Naive B cell (primary cell): ENCODE measurements around the gene SSBP4. TPM values are rescaled to one million over a fixed set of nuclear protein-coding genes. Genes with fewer than 3 reads are reported as not detected.

Experiments used
- ATAC-seq, 2 donors: fragments of 150-1000 bp; cut with Tn5 transposase; 2 replicates each; pipeline ENCODE4 v1.10.0; 2021; ENCODE audit warnings: low read depth in 2 of 2, mild to moderate bottlenecking in 2 of 2, moderate library complexity in 2 of 2
- DNase-seq: peaks from one replicate; pipeline ENCODE4 v3.0.0; 2022
- H3K27ac Mint-ChIP-seq, 6 donors: one replicate each; pipeline ENCODE4 v1.8.0; 2020 to 2022; ENCODE audit warnings: mild to moderate bottlenecking in 6 of 6, mixed read lengths in 6 of 6, moderate library complexity in 5 of 6, inconsistent platforms in 2 of 6
- H3K27me3 Mint-ChIP-seq, 3 donors: one replicate each; pipeline ENCODE4 v1.8.0; 2021 to 2022; ENCODE audit warnings: mixed read lengths in 3 of 3, mild to moderate bottlenecking in 1 of 3
- H3K36me3 Mint-ChIP-seq, 2 donors: one replicate each; pipeline ENCODE4 v1.8.0; 2020 to 2022; ENCODE audit warnings: mixed read lengths in 2 of 2, inconsistent platforms in 1 of 2, mild to moderate bottlenecking in 1 of 2
- H3K4me1 Mint-ChIP-seq, 3 donors: one replicate each; pipeline ENCODE4 v1.8.0; 2020 to 2022; ENCODE audit warnings: mixed read lengths in 3 of 3, inconsistent platforms in 1 of 3, mild to moderate bottlenecking in 1 of 3, moderate library complexity in 1 of 3
- H3K4me3 Mint-ChIP-seq, 8 donors: one replicate each; pipeline ENCODE4 v1.8.0; 2020 to 2022; ENCODE audit warnings: mild to moderate bottlenecking in 8 of 8, mixed read lengths in 8 of 8, moderate library complexity in 8 of 8, inconsistent platforms in 2 of 8
- H3K9me3 Mint-ChIP-seq, 7 donors: one replicate each; pipeline ENCODE4 v1.8.0; 2020 to 2022; ENCODE audit warnings: mixed read lengths in 7 of 7, mild to moderate bottlenecking in 5 of 7, inconsistent platforms in 2 of 7, moderate library complexity in 1 of 7
- polyA plus RNA-seq, 6 donors: library from polyadenylated mRNA; unstranded; fragments of 300-500 nt; fragmentation: Illumina TruSeq; gene quantifications; one replicate each; pipeline ENCODE4 v1.2.3, GENCODE V29; 2021; ENCODE audit warnings: low read depth in 6 of 6

SSBP4 gene
- polyA plus RNA-seq, 6 donors from 2014 or later: 54.7 to 78.0 (median 61.8) TPM

DNA sequence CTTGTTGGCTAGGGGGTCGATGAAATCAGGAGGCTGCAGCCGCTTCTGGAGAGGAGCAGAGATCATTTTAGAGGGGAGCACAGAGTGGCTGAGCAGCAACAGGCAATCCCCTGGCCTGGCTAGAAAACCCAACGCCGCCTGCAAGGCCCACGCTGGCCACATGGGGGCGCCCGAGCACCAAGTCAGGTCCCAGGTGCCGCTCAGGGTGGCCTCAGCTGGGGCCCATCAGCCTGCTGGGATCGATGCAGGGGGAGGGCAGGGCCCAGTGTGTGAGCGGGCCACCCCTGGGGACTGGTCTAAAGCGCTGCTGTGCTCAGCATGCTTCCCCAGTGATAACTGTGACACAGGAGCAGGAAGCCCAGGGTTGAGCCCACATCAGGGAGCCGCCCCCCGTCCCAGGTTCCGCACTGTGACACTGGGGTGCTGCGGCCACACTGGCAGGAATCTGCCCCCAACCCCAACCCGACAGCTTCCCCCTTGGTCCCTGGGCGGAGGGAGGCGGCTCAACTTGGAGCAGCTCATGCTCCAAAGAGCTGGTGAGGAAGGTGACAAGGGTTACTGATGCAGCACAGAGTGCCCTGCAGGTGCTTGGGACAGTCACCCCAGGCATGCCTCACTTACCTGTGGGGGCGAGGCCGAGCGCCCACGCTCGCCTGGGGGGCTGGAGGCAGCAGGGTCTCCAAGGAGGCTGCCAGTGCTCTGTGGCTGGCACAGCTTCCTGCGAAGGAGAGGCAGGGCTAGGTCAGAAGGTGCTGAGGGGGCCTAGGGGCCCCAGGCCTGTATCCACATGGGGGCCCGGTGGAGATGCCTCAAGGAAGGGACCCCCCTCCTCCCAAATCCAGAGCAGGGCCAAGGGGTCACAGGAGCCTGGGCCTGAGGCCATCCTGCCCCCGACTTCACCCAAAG, 32.0 kb downstream of the SSBP4 start:
- Mint-ChIP-seq H3K4me1 (peaks cover 4 to 21% (median 4%) of the 10 kb centered on the region in 3 donors), H3K36me3 (peaks cover 0 to 12% of the 10 kb centered on the region in 2 donors), H3K9me3 (no peaks in the 10 kb centered on the region), H3K27ac (peak overlapping the region in 1 of 6 donors; percentile 70), H3K27me3 (no peaks in the 10 kb centered on the region), H3K4me3 (no peak overlapping the region)
- peak; percentile 84 for DNase-seq
- ATAC-seq: peak; percentile 90

DNA sequence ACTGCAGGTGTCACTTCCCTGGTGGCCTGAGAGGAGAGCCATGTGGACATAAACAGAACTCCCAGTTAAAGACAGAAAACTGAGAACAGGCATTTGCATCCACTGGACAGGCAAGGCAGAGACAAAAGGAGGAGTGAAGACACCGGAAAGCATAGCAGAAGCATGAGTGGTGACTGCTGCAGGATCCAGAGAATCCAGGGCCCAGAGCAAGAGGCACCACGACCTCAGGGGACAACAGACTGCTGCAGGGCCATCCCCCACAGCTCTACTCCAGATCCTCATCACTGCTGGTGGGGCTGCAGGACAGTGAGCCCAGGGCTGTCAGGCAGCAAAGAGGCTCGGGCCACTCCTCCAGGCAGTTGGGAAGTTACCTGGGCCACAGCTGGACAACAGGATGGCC, 33.2 kb downstream of the SSBP4 start:
- H3K4me1 Mint-ChIP-seq: peaks cover 4 to 16% (median 4%) of the 10 kb centered on the region in 3 donors
- no peak for ATAC-seq
- H3K4me3 Mint-ChIP-seq: no peak overlapping the region
- H3K9me3 Mint-ChIP-seq: no peaks in the 10 kb centered on the region
- H3K27me3 Mint-ChIP-seq: no peaks in the 10 kb centered on the region
- peak overlapping the region in 1 of 6 donors; percentile 80 for H3K27ac Mint-ChIP-seq
- H3K36me3 Mint-ChIP-seq: peaks cover 0 to 17% of the 10 kb centered on the region in 2 donors
- no peak for DNase-seq

DNA sequence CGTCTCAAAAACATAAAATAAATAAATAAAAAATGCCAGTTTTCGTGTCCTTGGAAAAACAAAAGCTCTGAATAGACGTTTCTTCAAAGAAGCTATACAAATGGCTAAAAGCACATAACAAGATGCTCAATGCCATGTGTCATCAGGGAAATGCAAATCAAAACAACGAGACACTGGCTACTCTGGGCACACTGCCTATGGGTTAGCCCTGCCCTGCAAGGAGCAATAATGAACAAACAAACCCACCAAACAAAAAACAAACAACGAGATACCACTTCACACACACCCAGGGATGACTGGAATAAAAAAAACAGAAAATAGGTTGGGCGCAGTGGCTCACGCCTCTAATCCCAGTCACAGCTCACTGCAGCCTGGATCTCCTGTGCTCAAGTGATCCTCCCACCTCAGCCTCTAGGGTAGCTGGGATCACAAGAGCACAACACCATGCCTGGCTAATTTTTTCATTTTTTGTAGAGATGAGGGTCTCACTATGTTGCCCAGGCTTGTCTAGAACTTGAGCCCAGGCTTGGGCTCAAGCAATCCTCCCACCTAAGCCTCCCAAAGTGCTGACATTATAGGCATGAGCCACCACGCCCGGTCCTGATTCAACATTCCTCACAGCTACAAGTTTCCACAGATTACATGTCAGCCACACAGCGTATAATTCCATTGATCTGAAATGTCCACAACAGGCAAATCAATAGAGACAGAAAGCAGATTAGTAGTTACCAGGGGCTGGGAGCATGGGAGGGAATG, 34.2 kb downstream of the SSBP4 start:
- peak overlapping the region in 1 of 6 donors; percentile 77 for H3K27ac Mint-ChIP-seq

DNA sequence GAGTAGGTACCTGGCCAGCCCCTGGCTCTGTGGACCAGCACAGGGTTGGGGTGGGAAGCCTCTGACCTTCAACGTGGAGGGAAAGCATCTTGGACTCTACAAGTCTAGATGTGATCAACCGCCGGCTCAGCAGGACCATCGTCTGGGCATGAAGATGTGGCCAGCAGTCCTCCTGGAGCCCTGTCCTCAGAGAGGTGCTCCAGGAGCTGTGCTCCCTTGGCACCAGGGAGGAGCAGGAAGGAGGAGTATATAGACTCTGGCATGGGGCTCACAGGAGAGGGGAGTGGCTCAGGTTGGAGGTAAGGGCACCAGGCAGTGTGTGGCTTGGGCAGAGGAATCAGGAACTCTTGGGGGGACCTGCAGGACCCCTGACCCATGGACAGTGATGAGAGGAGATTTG, 37.1 kb downstream of the SSBP4 start:
- no peak for DNase-seq
- H3K4me1 Mint-ChIP-seq: peaks cover 0 to 7% (median 0%) of the 10 kb centered on the region in 3 donors
- no peak for ATAC-seq
- peak overlapping the region in 4 of 6 donors; percentile 22 to 49 (median 32) for H3K27ac Mint-ChIP-seq
- no peaks in the 10 kb centered on the region for H3K9me3 Mint-ChIP-seq
- peaks cover 0 to 8% of the 10 kb centered on the region in 2 donors for H3K36me3 Mint-ChIP-seq
- no peaks in the 10 kb centered on the region for H3K27me3 Mint-ChIP-seq
- no peak overlapping the region for H3K4me3 Mint-ChIP-seq

More for the DNA sequence above, 34.2 kb downstream of the SSBP4 start:
- H3K9me3 Mint-ChIP-seq: no peaks in the 10 kb centered on the region
- H3K4me3 Mint-ChIP-seq: peak overlapping the region in 1 of 8 donors; percentile 37
- no peak for DNase-seq
- H3K4me1 Mint-ChIP-seq: peaks cover 3 to 16% (median 4%) of the 10 kb centered on the region in 3 donors
- no peak for ATAC-seq
- peaks cover 0 to 12% of the 10 kb centered on the region in 2 donors for H3K36me3 Mint-ChIP-seq
- H3K27me3 Mint-ChIP-seq: no peaks in the 10 kb centered on the region

DNA sequence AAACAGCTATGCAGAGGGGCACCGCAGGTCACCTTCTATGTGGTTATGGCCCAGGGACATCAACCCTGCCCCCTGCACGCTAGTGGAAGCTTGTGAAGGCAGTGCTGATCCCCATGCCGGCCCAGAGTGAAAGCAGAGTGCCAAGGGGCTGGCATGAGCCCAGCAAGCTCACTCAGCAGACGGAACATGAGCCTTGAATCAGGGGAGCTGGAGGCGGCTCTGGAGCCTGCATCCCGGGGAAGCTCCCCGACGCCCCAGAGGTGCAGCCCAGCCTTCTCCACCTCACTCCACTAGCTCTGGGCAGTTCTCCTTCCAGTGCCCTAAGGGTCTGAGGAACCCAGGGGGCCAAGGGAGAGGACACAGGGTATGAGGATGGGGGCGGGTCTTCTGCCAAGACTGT, 37.8 kb downstream of the SSBP4 start:
- no peak for ATAC-seq
- peaks cover 0 to 14% of the 10 kb centered on the region in 2 donors for H3K36me3 Mint-ChIP-seq
- no peak overlapping the region for H3K4me3 Mint-ChIP-seq
- no peaks in the 10 kb centered on the region for H3K27me3 Mint-ChIP-seq
- H3K4me1 Mint-ChIP-seq: peaks cover 0 to 6% (median 2%) of the 10 kb centered on the region in 3 donors
- DNase-seq: no peak
- H3K27ac Mint-ChIP-seq: no peak overlapping the region
- H3K9me3 Mint-ChIP-seq: no peaks in the 10 kb centered on the region

DNA sequence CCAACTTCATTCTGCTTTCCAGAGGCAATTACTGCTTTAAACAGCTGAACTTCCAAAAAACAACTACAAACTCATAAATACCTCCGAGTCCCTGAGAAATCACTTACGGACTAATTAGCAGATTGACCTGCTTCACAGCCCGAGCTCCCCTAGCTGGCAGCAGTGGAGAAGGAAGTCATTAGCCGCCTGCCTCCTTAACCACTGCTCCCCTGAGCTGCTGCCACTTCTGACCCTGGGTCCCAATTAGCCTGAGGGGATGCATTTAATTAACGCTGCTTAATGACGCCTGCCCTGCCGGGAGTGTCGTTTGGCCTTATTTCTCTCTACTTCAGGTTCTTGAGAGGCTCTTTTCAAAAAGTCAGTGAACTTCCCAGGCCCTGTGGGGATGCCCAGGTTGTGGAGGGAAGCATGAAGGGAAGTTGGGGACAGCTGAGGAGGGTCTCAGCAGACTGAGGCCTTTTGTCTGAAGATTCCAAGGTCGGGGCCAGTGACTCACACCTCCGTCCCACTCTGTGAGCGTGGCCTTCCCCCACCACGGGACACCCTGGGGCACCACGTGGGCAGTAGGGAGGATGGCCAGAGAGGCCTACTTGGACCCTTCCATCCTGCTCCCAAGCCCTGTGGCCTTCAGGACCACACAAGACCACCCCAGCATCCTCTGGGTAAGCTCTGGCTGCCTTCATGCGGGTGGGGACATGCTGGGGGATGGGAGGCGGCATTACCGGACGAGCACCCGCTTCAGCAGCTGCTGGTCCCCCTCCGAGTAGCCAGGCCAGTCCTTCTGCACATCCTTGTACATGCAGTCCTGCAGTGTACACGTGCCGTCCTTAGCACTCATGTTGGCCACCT, 38.5 kb downstream of the SSBP4 start:
- Mint-ChIP-seq H3K27ac (peak overlapping the region in 3 of 6 donors; percentile 53 to 81 (median 69)), H3K27me3 (no peaks in the 10 kb centered on the region), H3K4me3 (peak overlapping the region in 1 of 8 donors; percentile 35), H3K36me3 (peaks cover 0 to 14% of the 10 kb centered on the region in 2 donors), H3K9me3 (no peaks in the 10 kb centered on the region), H3K4me1 (peaks cover 0 to 5% (median 0%) of the 10 kb centered on the region in 3 donors)
- DNase-seq (no peak), ATAC-seq (no peak)

DNA sequence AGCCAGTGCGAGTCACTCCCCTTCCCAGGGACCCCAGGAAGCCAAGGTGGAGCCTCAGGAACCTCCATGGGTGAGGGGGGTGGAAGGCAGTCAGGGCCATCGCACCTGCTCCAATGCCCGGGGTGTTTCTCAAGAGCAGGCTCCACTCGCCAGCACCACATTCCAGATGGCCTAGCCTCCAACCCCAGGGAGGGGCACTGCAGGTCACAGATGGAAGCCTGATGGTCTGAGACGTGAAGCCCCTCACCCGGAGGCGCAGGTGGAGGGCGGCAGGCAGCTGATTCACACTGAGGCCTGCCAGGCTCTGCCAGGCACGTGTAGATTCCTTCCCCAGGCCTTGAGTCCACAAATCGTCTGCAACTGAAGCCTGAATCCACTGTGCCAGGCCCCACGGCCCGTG, 41.7 kb downstream of the SSBP4 start:
- Mint-ChIP-seq H3K36me3 (peaks cover 3 to 20% of the 10 kb centered on the region in 2 donors), H3K4me3 (no peak overlapping the region), H3K9me3 (no peaks in the 10 kb centered on the region), H3K27me3 (no peaks in the 10 kb centered on the region), H3K27ac (no peak overlapping the region), H3K4me1 (peaks cover 6 to 18% (median 6%) of the 10 kb centered on the region in 3 donors)
- DNase-seq (no peak), ATAC-seq (no peak)

DNA sequence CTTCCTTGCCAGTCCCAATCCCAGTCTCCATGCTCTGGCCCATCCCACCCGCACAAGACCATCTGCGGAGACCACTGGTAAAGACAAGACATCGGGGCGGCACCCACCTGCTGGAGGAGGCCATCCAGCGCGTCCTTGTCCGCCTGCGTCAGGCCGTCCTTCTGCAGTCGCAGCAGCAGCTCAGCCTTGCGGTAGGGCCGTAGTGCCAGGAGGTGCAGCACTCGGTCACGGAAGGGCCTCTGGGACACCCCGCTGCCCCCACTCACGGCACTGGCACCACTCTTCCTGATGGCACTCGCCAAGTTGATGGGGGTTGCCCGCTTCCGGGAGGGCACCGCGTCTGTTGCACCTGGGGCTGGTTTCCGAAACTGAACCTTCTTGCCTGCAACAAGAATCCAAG, 42.3 kb downstream of the SSBP4 start:
- DNase-seq: no peak
- Mint-ChIP-seq H3K27me3 (no peaks in the 10 kb centered on the region), H3K36me3 (peaks cover 3 to 14% of the 10 kb centered on the region in 2 donors), H3K9me3 (no peaks in the 10 kb centered on the region), H3K4me1 (peaks cover 6 to 18% (median 6%) of the 10 kb centered on the region in 3 donors), H3K4me3 (no peak overlapping the region), H3K27ac (peak overlapping the region in 1 of 6 donors; percentile 49)
- no peak for ATAC-seq

DNA sequence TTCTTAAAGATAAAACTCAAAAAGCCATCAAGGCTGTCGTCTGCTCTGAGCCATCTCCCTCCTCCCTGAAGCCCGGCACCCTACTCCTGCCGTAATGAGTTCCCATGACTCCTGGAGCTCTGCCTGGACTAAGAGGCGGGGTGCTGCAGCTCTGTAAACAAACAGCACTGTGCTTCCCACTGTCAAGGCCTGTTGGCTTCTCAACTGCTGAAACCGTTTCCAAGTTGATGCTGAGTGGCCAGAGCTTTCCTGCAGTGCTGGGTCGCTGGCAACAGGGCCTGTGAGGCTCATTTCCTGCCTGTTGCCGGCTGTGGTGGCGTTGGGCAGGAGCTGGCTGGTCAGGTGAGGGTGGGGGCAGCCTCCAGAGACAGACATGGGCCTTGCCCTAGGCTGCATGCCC, 45.4 kb downstream of the SSBP4 start:
- no peak for ATAC-seq
- Mint-ChIP-seq H3K4me3 (peak overlapping the region in 1 of 8 donors; percentile 29), H3K36me3 (peaks cover 3 to 12% of the 10 kb centered on the region in 2 donors), H3K9me3 (no peaks in the 10 kb centered on the region), H3K27ac (peak overlapping the region in 2 of 6 donors; percentile 68 to 84), H3K27me3 (no peaks in the 10 kb centered on the region), H3K4me1 (peaks cover 13 to 24% (median 16%) of the 10 kb centered on the region in 3 donors)
- no peak for DNase-seq

DNA sequence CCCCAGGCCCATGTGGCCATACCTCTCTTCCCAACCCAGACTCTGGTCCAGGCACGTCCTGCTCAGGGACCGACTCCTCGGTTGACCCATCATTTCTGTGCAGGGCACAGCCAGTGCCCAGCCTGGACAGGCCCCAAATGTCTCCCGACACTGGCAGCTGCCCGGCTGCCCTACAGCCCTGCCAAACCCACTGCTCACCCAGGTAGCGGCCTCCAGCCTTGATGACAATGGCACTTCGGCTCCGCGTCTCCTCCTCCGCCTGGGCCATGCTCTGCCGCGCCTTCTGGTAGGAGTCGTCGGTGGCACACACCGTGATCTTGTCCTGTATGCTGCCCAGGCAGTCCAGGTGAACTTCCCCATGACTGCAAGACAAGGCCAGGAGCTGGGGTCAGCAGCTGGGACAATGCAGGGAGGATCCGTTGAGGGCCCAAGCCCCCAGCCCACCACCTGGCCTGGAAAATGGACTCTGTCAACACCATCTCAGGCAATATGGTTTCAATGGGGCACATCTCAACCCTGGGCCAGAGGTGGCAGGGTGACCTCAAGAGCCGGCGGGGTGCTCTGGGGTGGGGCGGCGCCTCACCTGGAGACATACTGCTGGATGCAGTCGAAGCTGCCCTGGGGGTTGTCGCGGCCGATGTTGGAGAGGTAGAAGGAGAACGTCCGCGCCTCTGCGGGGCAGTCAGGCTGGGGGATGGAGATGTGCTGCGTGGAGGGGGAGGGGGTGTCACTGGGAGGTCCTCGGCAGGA, 46.2 kb downstream of the SSBP4 start:
- no peak for DNase-seq
- ATAC-seq: no peak
- Mint-ChIP-seq H3K4me3 (peak overlapping the region in 1 of 8 donors; percentile 29), H3K27ac (peak overlapping the region in 2 of 6 donors; percentile 52 to 68), H3K27me3 (no peaks in the 10 kb centered on the region), H3K9me3 (no peaks in the 10 kb centered on the region), H3K4me1 (peaks cover 16 to 24% (median 21%) of the 10 kb centered on the region in 3 donors), H3K36me3 (peaks cover 3 to 12% of the 10 kb centered on the region in 2 donors)

DNA sequence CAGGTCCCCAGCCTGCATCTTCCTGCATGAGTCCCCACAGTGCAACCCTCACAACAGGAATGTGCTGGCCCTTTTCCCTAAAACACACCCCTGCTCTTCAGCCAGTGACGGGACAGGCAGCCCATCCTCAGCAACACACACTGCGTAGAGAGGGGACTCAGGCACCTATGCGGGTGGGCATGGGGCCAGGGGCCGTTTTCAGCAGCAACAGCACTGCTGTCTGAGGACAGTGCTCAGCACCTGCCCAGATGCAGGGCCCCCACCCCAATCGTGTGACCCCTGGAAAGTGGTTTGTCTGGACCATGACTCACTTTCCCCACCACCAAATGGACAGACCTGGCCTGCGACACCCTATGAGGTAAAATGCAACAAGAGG, 46.8 kb downstream of the SSBP4 start:
- Mint-ChIP-seq H3K27me3 (no peaks in the 10 kb centered on the region), H3K9me3 (no peaks in the 10 kb centered on the region), H3K4me3 (no peak overlapping the region), H3K4me1 (peaks cover 16 to 24% (median 21%) of the 10 kb centered on the region in 3 donors), H3K36me3 (peaks cover 3 to 12% of the 10 kb centered on the region in 2 donors), H3K27ac (no peak overlapping the region)
- DNase-seq (no peak), ATAC-seq (no peak)

DNA sequence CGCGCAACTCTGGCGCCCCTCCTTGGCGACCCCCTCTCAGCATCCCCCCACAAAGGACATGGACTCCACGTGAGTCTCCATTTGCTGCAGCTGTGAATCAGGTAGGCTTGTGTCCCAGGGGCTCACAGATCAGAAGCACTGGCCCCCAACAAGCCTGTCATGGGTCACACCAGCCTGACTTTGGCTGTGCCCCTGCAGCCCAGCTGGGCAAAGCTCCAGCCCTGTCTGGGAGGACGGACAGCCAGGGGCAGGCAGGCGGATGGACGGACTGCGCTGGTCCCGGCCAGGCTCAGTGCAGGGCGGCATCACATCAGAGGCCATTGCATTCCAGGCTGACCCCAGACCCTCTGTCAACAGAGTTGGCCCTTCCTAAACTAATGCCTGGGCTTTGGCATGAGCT, 47.2 kb downstream of the SSBP4 start:
- DNase-seq (no peak), ATAC-seq (no peak)
- H3K9me3 Mint-ChIP-seq: no peaks in the 10 kb centered on the region
- H3K4me3 Mint-ChIP-seq: no peak overlapping the region
- peaks cover 3 to 12% of the 10 kb centered on the region in 2 donors for H3K36me3 Mint-ChIP-seq
- no peaks in the 10 kb centered on the region for H3K27me3 Mint-ChIP-seq
- peaks cover 16 to 24% (median 21%) of the 10 kb centered on the region in 3 donors for H3K4me1 Mint-ChIP-seq
- no peak overlapping the region for H3K27ac Mint-ChIP-seq
